ENCODE results near the gene GDF11. TPM values are rescaled to one million over a fixed set of nuclear protein-coding genes. Genes with fewer than 3 reads are reported as not detected.

The GDF11 gene
- total RNA-seq, 1 experiment from 2014 or later, result 6.7 TPM

DNA sequence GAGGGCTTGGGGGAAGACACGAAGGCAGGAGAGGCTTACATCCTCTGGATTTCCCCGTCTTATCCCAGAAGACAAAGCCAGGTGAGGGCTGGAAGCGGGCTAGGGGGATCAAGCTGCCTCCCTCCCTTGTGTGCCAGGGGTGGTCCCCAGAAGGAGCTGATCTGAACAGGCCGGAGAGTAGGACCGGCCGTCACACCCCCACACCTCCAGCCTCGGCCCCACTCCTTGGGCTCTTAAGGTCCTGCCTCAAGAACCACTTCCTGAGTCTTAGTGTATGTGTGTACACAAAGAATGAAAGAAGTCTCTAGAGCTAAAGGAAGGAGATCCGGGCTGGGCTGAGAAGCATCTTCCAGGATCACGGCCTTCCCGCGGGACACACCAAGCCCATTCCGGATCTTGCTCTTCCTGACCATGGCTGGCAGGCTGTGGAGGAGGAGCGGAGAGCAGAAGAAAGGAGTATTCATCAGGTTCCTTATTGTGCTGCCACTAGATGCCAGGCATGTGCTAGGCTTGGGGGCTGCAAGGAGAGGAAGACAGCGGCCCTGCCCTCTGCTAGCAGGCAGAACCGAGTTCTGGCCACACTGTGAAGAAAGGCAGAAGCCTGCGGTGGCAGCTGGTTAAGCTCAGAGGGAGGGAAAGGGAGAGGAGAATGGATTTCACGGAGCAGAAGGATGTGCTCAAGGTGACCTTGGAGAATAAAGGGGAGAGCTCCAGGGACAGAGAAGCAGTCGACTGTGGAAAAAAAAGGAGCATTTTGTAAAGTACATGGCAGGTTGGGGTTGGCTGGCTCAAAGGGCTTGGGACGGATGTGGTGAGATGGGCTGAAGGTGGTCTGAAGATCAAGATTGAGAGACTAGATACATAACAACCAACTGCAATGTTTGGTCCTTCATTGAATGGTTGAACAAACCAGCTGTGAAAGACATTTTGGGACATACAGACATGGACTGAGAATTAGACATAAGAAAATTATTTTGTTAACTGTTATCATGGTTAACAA is 12.8 kb upstream of the GDF11 start:
- intact Hi-C loops (cut with micrococcal nuclease; ENCODE audit: unreplicated experiment), result no loop called here
- H3K27ac Mint-ChIP-seq (ENCODE audit: unreplicated experiment), result peak overlapping the region; percentile 76
- TSS peak; percentile 79 for BruUV-seq (replicated peaks)
- no peaks in the 10 kb centered on the region for H3K9me3 Mint-ChIP-seq (ENCODE audit: low read depth, unreplicated experiment)
- peaks cover 60% of the 10 kb centered on the region for H3K36me3 Mint-ChIP-seq (ENCODE audit: insufficient read depth, unreplicated experiment)
- peak overlapping the region; percentile 80 for H3K4me3 Mint-ChIP-seq (ENCODE audit: low read depth, unreplicated experiment)
- DNase-seq, result peak; percentile 54
- CTCF ChIA-PET, result interaction anchor here (0.8 to 2.6 kb wide), 8 partner anchors 8 to 1451 kb away, joined by 3 to 33 read pairs (median 4); partner anchors contain the start of genes CBX5, DNAJC14 and RDH5
- H3K4me1 Mint-ChIP-seq (ENCODE audit: low read depth, unreplicated experiment), result peaks cover 27% of the 10 kb centered on the region
- no peaks in the 10 kb centered on the region for H3K27me3 Mint-ChIP-seq (ENCODE audit: unreplicated experiment)
- TF ChIP-seq, protein P1, sequence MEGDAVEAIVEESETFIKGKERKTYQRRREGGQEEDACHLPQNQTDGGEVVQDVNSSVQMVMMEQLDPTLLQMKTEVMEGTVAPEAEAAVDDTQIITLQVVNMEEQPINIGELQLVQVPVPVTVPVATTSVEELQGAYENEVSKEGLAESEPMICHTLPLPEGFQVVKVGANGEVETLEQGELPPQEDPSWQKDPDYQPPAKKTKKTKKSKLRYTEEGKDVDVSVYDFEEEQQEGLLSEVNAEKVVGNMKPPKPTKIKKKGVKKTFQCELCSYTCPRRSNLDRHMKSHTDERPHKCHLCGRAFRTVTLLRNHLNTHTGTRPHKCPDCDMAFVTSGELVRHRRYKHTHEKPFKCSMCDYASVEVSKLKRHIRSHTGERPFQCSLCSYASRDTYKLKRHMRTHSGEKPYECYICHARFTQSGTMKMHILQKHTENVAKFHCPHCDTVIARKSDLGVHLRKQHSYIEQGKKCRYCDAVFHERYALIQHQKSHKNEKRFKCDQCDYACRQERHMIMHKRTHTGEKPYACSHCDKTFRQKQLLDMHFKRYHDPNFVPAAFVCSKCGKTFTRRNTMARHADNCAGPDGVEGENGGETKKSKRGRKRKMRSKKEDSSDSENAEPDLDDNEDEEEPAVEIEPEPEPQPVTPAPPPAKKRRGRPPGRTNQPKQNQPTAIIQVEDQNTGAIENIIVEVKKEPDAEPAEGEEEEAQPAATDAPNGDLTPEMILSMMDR (IDR thresholded peaks at IDR 0.05; ENCODE audit: unreplicated experiment), result no peak

DNA sequence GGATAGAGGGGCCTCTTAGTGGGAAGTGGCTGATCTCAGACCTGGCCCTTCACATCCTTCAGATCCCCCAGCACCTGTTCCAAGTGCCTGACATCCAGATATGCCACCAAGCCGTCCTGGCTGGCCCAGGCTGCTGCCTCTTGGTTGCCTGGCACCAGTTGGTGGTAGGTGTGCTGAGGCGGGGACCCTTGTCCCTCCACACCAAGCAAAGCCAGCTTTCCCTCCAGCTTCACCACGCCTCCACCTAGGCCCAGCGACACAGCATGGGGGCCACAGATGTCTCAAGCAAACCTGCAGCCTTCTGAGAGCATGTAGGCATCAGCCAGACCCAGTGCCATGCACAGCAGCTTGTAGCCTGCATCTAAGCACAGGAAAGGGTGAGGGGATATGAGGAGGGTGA is 10.6 kb upstream of the GDF11 start:
- H3K27me3 Mint-ChIP-seq (ENCODE audit: unreplicated experiment), result no peaks in the 10 kb centered on the region

DNA sequence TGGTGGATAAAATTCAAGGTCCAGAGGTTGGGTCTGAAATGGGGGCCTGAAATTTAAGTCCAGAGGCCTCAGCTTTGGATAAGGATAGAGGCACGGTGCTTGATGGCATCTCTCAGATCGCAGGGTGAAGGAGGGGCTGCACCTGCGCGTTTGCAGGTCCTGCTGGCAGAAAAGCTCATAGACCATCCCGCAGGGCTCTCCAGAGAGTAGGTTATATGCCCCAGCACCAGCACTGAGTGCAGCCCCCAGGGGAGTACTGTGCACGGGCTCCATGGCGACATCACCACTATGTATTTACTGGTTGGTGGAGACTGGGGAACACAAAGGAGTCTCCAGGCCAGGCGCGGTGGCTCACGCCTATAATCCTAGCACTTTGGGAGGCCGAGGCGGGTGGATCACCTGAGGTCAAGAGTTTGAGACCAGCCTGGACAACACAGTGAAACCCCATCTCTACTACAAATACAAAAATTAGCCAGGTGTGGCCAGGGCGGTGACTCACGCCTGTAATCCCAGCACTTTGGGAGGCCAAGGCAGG is 9.8 kb upstream of the GDF11 start:
- BruUV-seq (replicated peaks), result no TSS peak
- CTCF ChIA-PET, result no interaction called here

More for the DNA sequence above, 10.6 kb upstream of the GDF11 start:
- no peaks in the 10 kb centered on the region for H3K9me3 Mint-ChIP-seq (ENCODE audit: low read depth, unreplicated experiment)
- no peak overlapping the region for H3K4me3 Mint-ChIP-seq (ENCODE audit: low read depth, unreplicated experiment)
- H3K36me3 Mint-ChIP-seq (ENCODE audit: insufficient read depth, unreplicated experiment), result peaks cover 40% of the 10 kb centered on the region
- TF ChIP-seq, protein P1 (IDR thresholded peaks at IDR 0.05; ENCODE audit: unreplicated experiment), result no peak
- DNase-seq, result no peak
- no peak overlapping the region for H3K27ac Mint-ChIP-seq (ENCODE audit: unreplicated experiment)
- no TSS peak for BruUV-seq (replicated peaks)
- CTCF ChIA-PET, result no interaction called here
- intact Hi-C loops (cut with micrococcal nuclease; ENCODE audit: unreplicated experiment), result no loop called here
- H3K4me1 Mint-ChIP-seq (ENCODE audit: low read depth, unreplicated experiment), result peaks cover 25% of the 10 kb centered on the region

DNA sequence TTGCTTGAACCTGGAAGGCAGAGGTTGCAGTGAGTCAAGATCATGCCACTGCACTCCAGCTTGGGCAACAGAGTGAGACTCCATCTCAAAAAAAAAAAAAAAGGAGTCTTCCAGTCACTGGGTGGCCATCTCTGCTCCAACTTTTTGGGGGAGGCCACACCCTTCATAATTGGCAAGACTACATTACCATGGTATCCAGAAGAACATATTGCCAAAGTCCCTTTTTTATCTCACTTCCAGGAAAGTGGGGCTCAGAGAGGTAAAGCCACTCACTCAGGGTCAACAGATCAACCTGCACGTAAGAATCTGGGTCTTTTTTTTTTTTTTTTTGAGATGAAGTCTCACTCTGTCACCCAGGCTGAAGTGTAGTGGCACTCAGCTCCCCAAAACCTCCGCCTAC is 9.1 kb upstream of the GDF11 start:
- Mint-ChIP-seq H3K27ac (ENCODE audit: unreplicated experiment) (no peak overlapping the region), H3K36me3 (ENCODE audit: insufficient read depth, unreplicated experiment) (peaks cover 29% of the 10 kb centered on the region), H3K4me1 (ENCODE audit: low read depth, unreplicated experiment) (peaks cover 39% of the 10 kb centered on the region), H3K27me3 (ENCODE audit: unreplicated experiment) (no peaks in the 10 kb centered on the region), H3K9me3 (ENCODE audit: low read depth, unreplicated experiment) (no peaks in the 10 kb centered on the region), H3K4me3 (ENCODE audit: low read depth, unreplicated experiment) (no peak overlapping the region)
- no peak for DNase-seq
- TF ChIP-seq, protein P1 (IDR thresholded peaks at IDR 0.05; ENCODE audit: unreplicated experiment), result no peak
- intact Hi-C loops (cut with micrococcal nuclease; ENCODE audit: unreplicated experiment), result no loop called here
- BruUV-seq (replicated peaks), result no TSS peak
- CTCF ChIA-PET, result no interaction called here

More for the DNA sequence above, 9.8 kb upstream of the GDF11 start:
- Mint-ChIP-seq H3K27ac (ENCODE audit: unreplicated experiment) (no peak overlapping the region), H3K4me1 (ENCODE audit: low read depth, unreplicated experiment) (peaks cover 33% of the 10 kb centered on the region), H3K9me3 (ENCODE audit: low read depth, unreplicated experiment) (no peaks in the 10 kb centered on the region), H3K4me3 (ENCODE audit: low read depth, unreplicated experiment) (no peak overlapping the region), H3K27me3 (ENCODE audit: unreplicated experiment) (no peaks in the 10 kb centered on the region), H3K36me3 (ENCODE audit: insufficient read depth, unreplicated experiment) (peaks cover 32% of the 10 kb centered on the region)
- DNase-seq, result no peak
- TF ChIP-seq, protein P1 (IDR thresholded peaks at IDR 0.05; ENCODE audit: unreplicated experiment), result no peak
- intact Hi-C loops (cut with micrococcal nuclease; ENCODE audit: unreplicated experiment), result no loop called here
